ENCODE measurements around the gene IL6R.

Gene IL6R

GRCh38 chr1:154429118-154429517 is 24.0 kb downstream of the IL6R start:
- H3K9ac ChIP-seq (ENCODE audit: low read depth, low read length): no peak overlapping the region
- WGBS: 92% methylated on average over 15 of the region's 15 CpGs
- H3K4me1 ChIP-seq (ENCODE audit: insufficient read depth, low read length): peaks cover 19% of the 10 kb centered on the region

GRCh38 chr1:154429841-154430611 is 24.9 kb downstream of the IL6R start:
- no peak overlapping the region for H3K9ac ChIP-seq (ENCODE audit: low read depth, low read length)
- H3K4me1 ChIP-seq (ENCODE audit: insufficient read depth, low read length): peaks cover 19% of the 10 kb centered on the region
- H3K27me3 ChIP-seq (ENCODE audit: insufficient read depth, low read length): no peaks in the 10 kb centered on the region
- no peak overlapping the region; the same call in 1 of the 2 replicates for H3K27ac ChIP-seq (ENCODE audit: low read depth, low read length)
- H3K36me3 ChIP-seq (ENCODE audit: insufficient read depth, low read length): no peaks in the 10 kb centered on the region
- no peaks in the 10 kb centered on the region for H3K9me3 ChIP-seq (ENCODE audit: insufficient read depth, low read depth, low read length)
- WGBS: 61% methylated on average over 16 of the region's 17 CpGs
- H3K4me3 ChIP-seq (ENCODE audit: low read length): no peak overlapping the region

More at GRCh38 chr1:154429118-154429517, 24.0 kb downstream of the IL6R start:
- Histone ChIP-seq H3K9me3 (ENCODE audit: insufficient read depth, low read depth, low read length) (no peaks in the 10 kb centered on the region), H3K4me3 (ENCODE audit: low read length) (no peak overlapping the region), H3K27ac (ENCODE audit: low read depth, low read length) (no peak overlapping the region), H3K27me3 (ENCODE audit: insufficient read depth, low read length) (no peaks in the 10 kb centered on the region), H3K36me3 (ENCODE audit: insufficient read depth, low read length) (no peaks in the 10 kb centered on the region)

- Histone ChIP-seq H3K27me3 (ENCODE audit: insufficient read depth, low read length) (no peaks in the 10 kb centered on the region), H3K4me1 (ENCODE audit: insufficient read depth, low read length) (peaks cover 19% of the 10 kb centered on the region), H3K27ac (ENCODE audit: low read depth, low read length) (no peak overlapping the region; the same call in 1 of the 2 replicates), H3K9ac (ENCODE audit: low read depth, low read length) (no peak overlapping the region), H3K9me3 (ENCODE audit: insufficient read depth, low read depth, low read length) (no peaks in the 10 kb centered on the region), H3K36me3 (ENCODE audit: insufficient read depth, low read length) (no peaks in the 10 kb centered on the region), H3K4me3 (ENCODE audit: low read length) (no peak overlapping the region)
- 5% methylated on average over 11 of the region's 11 CpGs for WGBS
These were observed 25.8 kb downstream of the IL6R start for GRCh38 chr1:154430903-154431302.

GRCh38 chr1:154431586-154432373 is 26.6 kb downstream of the IL6R start:
- no peak overlapping the region for H3K27ac ChIP-seq (ENCODE audit: low read depth, low read length)
- 91% methylated on average over 10 of the region's 10 CpGs for WGBS
- peaks cover 19% of the 10 kb centered on the region for H3K4me1 ChIP-seq (ENCODE audit: insufficient read depth, low read length)
- H3K27me3 ChIP-seq (ENCODE audit: insufficient read depth, low read length): no peaks in the 10 kb centered on the region
- H3K9me3 ChIP-seq (ENCODE audit: insufficient read depth, low read depth, low read length): no peaks in the 10 kb centered on the region
- no peak overlapping the region for H3K4me3 ChIP-seq (ENCODE audit: low read length)
- no peak overlapping the region for H3K9ac ChIP-seq (ENCODE audit: low read depth, low read length)
- no peaks in the 10 kb centered on the region for H3K36me3 ChIP-seq (ENCODE audit: insufficient read depth, low read length)

GRCh38 chr1:154433161-154433764 is 28.1 kb downstream of the IL6R start:
- H3K9ac ChIP-seq (ENCODE audit: low read depth, low read length): no peak overlapping the region
- peaks cover 19% of the 10 kb centered on the region for H3K4me1 ChIP-seq (ENCODE audit: insufficient read depth, low read length)
- H3K27me3 ChIP-seq (ENCODE audit: insufficient read depth, low read length): no peaks in the 10 kb centered on the region
- no peak overlapping the region for H3K4me3 ChIP-seq (ENCODE audit: low read length)
- H3K36me3 ChIP-seq (ENCODE audit: insufficient read depth, low read length): no peaks in the 10 kb centered on the region
- no peaks in the 10 kb centered on the region for H3K9me3 ChIP-seq (ENCODE audit: insufficient read depth, low read depth, low read length)
- 89% methylated on average over 7 of the region's 9 CpGs for WGBS
- H3K27ac ChIP-seq (ENCODE audit: low read depth, low read length): no peak overlapping the region

- Histone ChIP-seq H3K36me3 (ENCODE audit: insufficient read depth, low read length) (no peaks in the 10 kb centered on the region), H3K27ac (ENCODE audit: low read depth, low read length) (no peak overlapping the region), H3K4me3 (ENCODE audit: low read length) (no peak overlapping the region), H3K9me3 (ENCODE audit: insufficient read depth, low read depth, low read length) (no peaks in the 10 kb centered on the region), H3K27me3 (ENCODE audit: insufficient read depth, low read length) (no peaks in the 10 kb centered on the region), H3K4me1 (ENCODE audit: insufficient read depth, low read length) (peaks cover 19% of the 10 kb centered on the region), H3K9ac (ENCODE audit: low read depth, low read length) (no peak overlapping the region)
- WGBS: 90% methylated on average over 18 of the region's 18 CpGs
These were observed 29.4 kb downstream of the IL6R start for GRCh38 chr1:154434346-154435085.

- peaks cover 8% of the 10 kb centered on the region for H3K4me1 ChIP-seq (ENCODE audit: insufficient read depth, low read length)
- no peak overlapping the region for H3K27ac ChIP-seq (ENCODE audit: low read depth, low read length)
- H3K4me3 ChIP-seq (ENCODE audit: low read length): no peak overlapping the region
- H3K9me3 ChIP-seq (ENCODE audit: insufficient read depth, low read depth, low read length): no peaks in the 10 kb centered on the region
- H3K27me3 ChIP-seq (ENCODE audit: insufficient read depth, low read length): no peaks in the 10 kb centered on the region
- WGBS: 94% methylated on average over 15 of the region's 15 CpGs
- H3K36me3 ChIP-seq (ENCODE audit: insufficient read depth, low read length): no peaks in the 10 kb centered on the region
- no peak overlapping the region for H3K9ac ChIP-seq (ENCODE audit: low read depth, low read length)
These were observed 30.6 kb downstream of the IL6R start for GRCh38 chr1:154435599-154436200.

- Histone ChIP-seq H3K4me3 (ENCODE audit: low read length) (no peak overlapping the region), H3K27me3 (ENCODE audit: insufficient read depth, low read length) (no peaks in the 10 kb centered on the region), H3K27ac (ENCODE audit: low read depth, low read length) (no peak overlapping the region), H3K36me3 (ENCODE audit: insufficient read depth, low read length) (no peaks in the 10 kb centered on the region), H3K9ac (ENCODE audit: low read depth, low read length) (no peak overlapping the region), H3K4me1 (ENCODE audit: insufficient read depth, low read length) (peaks cover 1% of the 10 kb centered on the region), H3K9me3 (ENCODE audit: insufficient read depth, low read depth, low read length) (no peaks in the 10 kb centered on the region)
- WGBS: 93% methylated on average over 9 of the region's 9 CpGs
These were observed 31.3 kb downstream of the IL6R start for GRCh38 chr1:154436433-154436832.

- Histone ChIP-seq H3K27ac (ENCODE audit: low read depth, low read length) (no peak overlapping the region), H3K9ac (ENCODE audit: low read depth, low read length) (no peak overlapping the region), H3K36me3 (ENCODE audit: insufficient read depth, low read length) (no peaks in the 10 kb centered on the region), H3K4me3 (ENCODE audit: low read length) (no peak overlapping the region), H3K4me1 (ENCODE audit: insufficient read depth, low read length) (peaks cover 11% of the 10 kb centered on the region; the same call in 1 of the 2 replicates), H3K9me3 (ENCODE audit: insufficient read depth, low read depth, low read length) (no peaks in the 10 kb centered on the region), H3K27me3 (ENCODE audit: insufficient read depth, low read length) (no peaks in the 10 kb centered on the region)
- WGBS: 91% methylated on average over 6 of the region's 6 CpGs
These were observed 35.1 kb downstream of the IL6R start for GRCh38 chr1:154440036-154440804.
